ENCODE measurements around the gene CLDN14.

Gene CLDN14

DNA sequence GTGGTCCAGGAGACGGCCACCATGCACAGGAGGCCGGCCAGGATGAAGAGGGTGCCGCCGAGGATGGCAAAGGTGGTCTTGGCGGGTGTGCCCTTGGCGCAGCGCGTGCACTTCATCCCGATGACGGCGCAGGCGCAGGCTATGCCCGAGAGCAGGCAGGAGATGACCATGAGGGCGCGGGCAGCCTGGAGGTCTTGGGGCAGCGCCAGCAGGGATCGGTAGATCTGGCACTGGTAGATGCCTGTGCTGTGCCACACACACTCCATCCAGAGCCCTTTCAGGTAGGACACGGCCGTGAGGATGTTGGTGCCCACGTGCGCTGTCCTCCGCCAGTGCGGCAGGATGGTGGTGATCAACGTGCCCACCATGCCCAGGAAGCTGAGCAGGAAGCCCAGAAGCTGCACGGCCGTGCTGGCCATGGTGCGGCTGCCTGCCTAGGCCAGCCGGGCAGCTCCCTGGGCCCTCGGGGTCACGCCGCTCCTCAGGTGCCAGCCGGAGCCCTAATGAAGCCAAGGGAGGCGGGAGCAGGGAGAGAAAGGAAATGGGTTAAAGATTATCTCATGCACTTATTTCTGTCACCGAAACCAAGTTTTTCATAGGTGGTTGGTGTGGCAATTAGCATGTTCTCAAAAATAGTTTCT lies 18.5 kb downstream of the CLDN14 start:
- H3K27ac ChIP-seq = peak overlapping the region; percentile 10; the same call in 1 of the 2 replicates
- ChIA-PET POLR2A (ENCODE audit: low non-redundant PET) (no interaction called here), CTCF (no interaction called here)
- no peak for DNase-seq (ENCODE audit: low spot score)
- TF ChIP-seq, protein P1, sequence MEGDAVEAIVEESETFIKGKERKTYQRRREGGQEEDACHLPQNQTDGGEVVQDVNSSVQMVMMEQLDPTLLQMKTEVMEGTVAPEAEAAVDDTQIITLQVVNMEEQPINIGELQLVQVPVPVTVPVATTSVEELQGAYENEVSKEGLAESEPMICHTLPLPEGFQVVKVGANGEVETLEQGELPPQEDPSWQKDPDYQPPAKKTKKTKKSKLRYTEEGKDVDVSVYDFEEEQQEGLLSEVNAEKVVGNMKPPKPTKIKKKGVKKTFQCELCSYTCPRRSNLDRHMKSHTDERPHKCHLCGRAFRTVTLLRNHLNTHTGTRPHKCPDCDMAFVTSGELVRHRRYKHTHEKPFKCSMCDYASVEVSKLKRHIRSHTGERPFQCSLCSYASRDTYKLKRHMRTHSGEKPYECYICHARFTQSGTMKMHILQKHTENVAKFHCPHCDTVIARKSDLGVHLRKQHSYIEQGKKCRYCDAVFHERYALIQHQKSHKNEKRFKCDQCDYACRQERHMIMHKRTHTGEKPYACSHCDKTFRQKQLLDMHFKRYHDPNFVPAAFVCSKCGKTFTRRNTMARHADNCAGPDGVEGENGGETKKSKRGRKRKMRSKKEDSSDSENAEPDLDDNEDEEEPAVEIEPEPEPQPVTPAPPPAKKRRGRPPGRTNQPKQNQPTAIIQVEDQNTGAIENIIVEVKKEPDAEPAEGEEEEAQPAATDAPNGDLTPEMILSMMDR (conservative IDR thresholded peaks at IDR 0.05; ENCODE audit: low read depth) = no peak

GRCh38 chr21:36460866-36461265 lies 19.1 kb downstream of the CLDN14 start:
- TF ChIP-seq, protein P1 (conservative IDR thresholded peaks at IDR 0.05; ENCODE audit: low read depth) = no peak
- DNase-seq (ENCODE audit: low spot score) = no peak
- ChIA-PET POLR2A (ENCODE audit: low non-redundant PET) (no interaction called here), CTCF (no interaction called here)
- no peak overlapping the region for H3K27ac ChIP-seq

DNA sequence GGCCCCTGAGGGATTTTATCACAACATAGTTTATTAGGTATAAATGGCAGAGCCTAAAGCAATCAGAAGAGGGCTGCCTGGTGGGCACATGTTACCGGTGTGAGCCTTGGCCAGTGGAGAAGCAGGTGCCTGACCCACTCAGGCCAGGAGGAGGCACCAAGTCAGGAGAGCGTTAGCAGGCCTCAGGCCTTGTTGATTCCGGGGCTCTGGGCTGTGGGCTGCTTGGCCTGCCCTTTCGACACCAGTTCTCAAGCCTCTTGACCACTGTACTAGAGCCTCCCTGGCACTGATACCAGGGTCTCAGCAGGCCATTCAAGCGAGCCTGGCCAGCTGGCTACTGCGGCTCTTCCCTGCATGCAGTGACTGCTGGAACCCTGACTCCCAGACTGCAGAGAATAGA lies 20.8 kb downstream of the CLDN14 start:
- TF ChIP-seq, protein P1 (conservative IDR thresholded peaks at IDR 0.05; ENCODE audit: low read depth) = no peak
- DNase-seq (ENCODE audit: low spot score) = no peak
- ChIA-PET CTCF (interaction anchor here (0.6 kb wide), 1 partner anchor 526 kb away, joined by 3 read pairs; no protein-coding TSS in a partner anchor), POLR2A (ENCODE audit: low non-redundant PET) (no interaction called here)
- H3K27ac ChIP-seq = no peak overlapping the region

- TF ChIP-seq, protein P1 (conservative IDR thresholded peaks at IDR 0.05; ENCODE audit: low read depth) = no peak
- no peak overlapping the region for H3K27ac ChIP-seq
- CTCF ChIA-PET = no interaction called here
- POLR2A ChIA-PET (ENCODE audit: low non-redundant PET) = no interaction called here
- no peak for DNase-seq (ENCODE audit: low spot score)
Observed at GRCh38 chr21:36456729-36457414, 23.1 kb downstream of the CLDN14 start.

DNA sequence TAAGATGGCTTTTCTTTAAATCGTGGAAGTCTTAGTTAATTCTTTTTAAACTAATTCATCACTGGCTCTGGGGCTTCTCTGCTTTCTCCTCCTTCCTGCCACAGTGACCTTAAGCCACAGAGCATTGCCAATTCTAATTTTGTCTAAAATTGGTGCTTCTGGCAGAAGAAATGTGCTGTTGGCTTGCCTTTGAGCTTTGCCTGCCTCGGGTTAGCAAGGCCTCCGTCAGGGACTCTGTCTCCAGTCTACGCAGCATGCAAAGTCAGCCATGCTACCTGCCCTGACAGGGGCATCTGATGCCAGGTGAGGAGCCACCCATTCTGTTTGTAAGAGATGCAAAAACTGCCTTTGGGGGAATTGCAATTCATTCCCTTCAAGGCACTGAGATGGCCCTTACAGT lies 25.2 kb downstream of the CLDN14 start:
- CTCF ChIA-PET = no interaction called here
- POLR2A ChIA-PET (ENCODE audit: low non-redundant PET) = no interaction called here
- H3K27ac ChIP-seq = no peak overlapping the region
- DNase-seq (ENCODE audit: low spot score) = no peak
- TF ChIP-seq, protein P1 (conservative IDR thresholded peaks at IDR 0.05; ENCODE audit: low read depth) = no peak

- H3K27ac ChIP-seq = 0 out of 2 replicates have a peak overlapping the region, but pooled peaks have one; percentile 11
- ChIA-PET CTCF (no interaction called here), POLR2A (ENCODE audit: low non-redundant PET) (interaction anchor here (0.5 kb wide), 1 partner anchor 58 kb away, joined by 3 read pairs; no protein-coding TSS in a partner anchor)
- TF ChIP-seq, protein P1 (conservative IDR thresholded peaks at IDR 0.05; ENCODE audit: low read depth) = no peak
- no peak for DNase-seq (ENCODE audit: low spot score)
Observed at GRCh38 chr21:36454093-36454531, 25.8 kb downstream of the CLDN14 start.
